Stimulated activated CD4-positive, alpha-beta T cell treated with anti-CD3 and anti-CD28 coated beads, Interleukin-2, amount 100 ng/mL, for 4 hours (primary cell): Measurements from ENCODE around the gene PADI1.

Source experiments
- DNase-seq: peaks from one replicate; pipeline ENCODE4 v3.0.0-alpha.2; 2020; ENCODE audit warnings: low read depth

The PADI1 gene

GRCh38 chr1:17181781-17182464 lies 23.0 kb upstream of the PADI1 start:
- DNase-seq = no peak

GRCh38 chr1:17183388-17184160 lies 21.4 kb upstream of the PADI1 start:
- no peak for DNase-seq

GRCh38 chr1:17184161-17184665 lies 20.7 kb upstream of the PADI1 start:
- no peak for DNase-seq

GRCh38 chr1:17184822-17185484 lies 20.0 kb upstream of the PADI1 start:
- DNase-seq = no peak

GRCh38 chr1:17185485-17185860 lies 19.5 kb upstream of the PADI1 start:
- DNase-seq = no peak

- DNase-seq = no peak
Measured at GRCh38 chr1:17186216-17186909, 18.6 kb upstream of the PADI1 start.

- no peak for DNase-seq
Measured at GRCh38 chr1:17187051-17187450, 17.9 kb upstream of the PADI1 start.

- DNase-seq = no peak
Measured at GRCh38 chr1:17188217-17188616, 16.7 kb upstream of the PADI1 start.

- DNase-seq = no peak
Measured at GRCh38 chr1:17188889-17189631, 15.9 kb upstream of the PADI1 start.

- no peak for DNase-seq
Measured at GRCh38 chr1:17189632-17189990, 15.3 kb upstream of the PADI1 start.

GRCh38 chr1:17190010-17190995 lies 14.6 kb upstream of the PADI1 start:
- no peak for DNase-seq

- no peak for DNase-seq
Measured at GRCh38 chr1:17191990-17192242, 13.0 kb upstream of the PADI1 start.

GRCh38 chr1:17192394-17193221 lies 12.3 kb upstream of the PADI1 start:
- no peak for DNase-seq

- no peak for DNase-seq
Measured at GRCh38 chr1:17193222-17194132, 11.5 kb upstream of the PADI1 start.

- DNase-seq = no peak
Measured at GRCh38 chr1:17194133-17194475, 10.8 kb upstream of the PADI1 start.

- DNase-seq = no peak
Measured at GRCh38 chr1:17194615-17195528, 10.1 kb upstream of the PADI1 start.

- DNase-seq = no peak
Measured at GRCh38 chr1:17195731-17196130, 9.2 kb upstream of the PADI1 start.
